IPS-NIHi11 (cell line): ENCODE measurements around the gene SLC25A46.
"Not testable (repeated sequence)": the region's sequence is repeated elsewhere in the genome, so short reads cannot be mapped to it uniquely, and the experiment has no call there.

Experiments used
- DNase-seq: peaks from one replicate; pipeline ENCODE4 v3.0.0; 2012; ENCODE audit warnings: mixed read lengths, low spot score

Gene SLC25A46

GRCh38 chr5:110757118-110757729 is 18.4 kb downstream of the SLC25A46 start:
- peak; percentile 26 for DNase-seq

- no peak for DNase-seq
Measured at GRCh38 chr5:110760158-110760557, 21.4 kb downstream of the SLC25A46 start.

- no peak for DNase-seq
Measured at GRCh38 chr5:110768138-110768860, 29.5 kb downstream of the SLC25A46 start.

GRCh38 chr5:110769000-110769681 is 30.3 kb downstream of the SLC25A46 start:
- no peak for DNase-seq

GRCh38 chr5:110770286-110770685 is 31.5 kb downstream of the SLC25A46 start:
- no peak for DNase-seq

GRCh38 chr5:110784901-110785300 is 46.1 kb downstream of the SLC25A46 start:
- no peak for DNase-seq

- DNase-seq, result no peak
Measured at GRCh38 chr5:110785356-110785755, 46.5 kb downstream of the SLC25A46 start.

- not testable (repeated sequence) for DNase-seq
Measured at GRCh38 chr5:110788006-110788405, 49.2 kb downstream of the SLC25A46 start.

- no peak for DNase-seq
Measured at GRCh38 chr5:110790673-110791072, 51.9 kb downstream of the SLC25A46 start.

GRCh38 chr5:110802998-110803397 is 64.2 kb downstream of the SLC25A46 start:
- no peak for DNase-seq

GRCh38 chr5:110803467-110804326 is 64.9 kb downstream of the SLC25A46 start:
- no peak for DNase-seq

GRCh38 chr5:110807169-110807568 is 68.4 kb downstream of the SLC25A46 start:
- DNase-seq, result no peak

- DNase-seq, result no peak
Measured at GRCh38 chr5:110809006-110809405, 70.2 kb downstream of the SLC25A46 start.
